Measurements from ENCODE around the gene NCS1.

NCS1 gene

GRCh38 chr9:130172161-130172857, at the start of gene NCS1:
Gene NCS1 (plus strand): TSS chr9:130172404. CDS start chr9:130172664, 260 bp downstream.
- DNase-seq (ENCODE audit: extremely low read depth in 1 of 2, low read depth in 1 of 2) = peak; percentile 26 to 31

DNA sequence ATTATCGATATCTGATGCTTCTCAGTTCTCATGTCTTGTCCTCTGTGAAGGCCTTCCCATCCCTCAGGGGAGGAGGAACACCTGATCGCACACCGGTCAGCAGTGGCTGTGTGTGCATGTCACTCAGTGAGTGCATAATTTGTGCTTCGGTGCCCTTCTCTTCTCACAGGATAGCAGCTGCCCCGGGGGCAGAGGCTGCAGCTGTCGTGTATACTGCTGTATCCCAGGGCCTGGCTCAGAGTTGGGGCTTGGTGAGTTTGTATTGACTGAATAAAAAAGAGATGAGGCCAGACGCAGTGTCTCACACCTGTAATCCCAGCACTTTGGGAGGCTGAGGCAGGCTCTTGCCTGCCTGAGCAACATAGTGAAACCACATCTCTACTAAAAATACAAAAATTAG, 49.7 kb upstream of the NCS1 start:
- no peak for DNase-seq (ENCODE audit: extremely low read depth in 1 of 2, low read depth in 1 of 2)

DNA sequence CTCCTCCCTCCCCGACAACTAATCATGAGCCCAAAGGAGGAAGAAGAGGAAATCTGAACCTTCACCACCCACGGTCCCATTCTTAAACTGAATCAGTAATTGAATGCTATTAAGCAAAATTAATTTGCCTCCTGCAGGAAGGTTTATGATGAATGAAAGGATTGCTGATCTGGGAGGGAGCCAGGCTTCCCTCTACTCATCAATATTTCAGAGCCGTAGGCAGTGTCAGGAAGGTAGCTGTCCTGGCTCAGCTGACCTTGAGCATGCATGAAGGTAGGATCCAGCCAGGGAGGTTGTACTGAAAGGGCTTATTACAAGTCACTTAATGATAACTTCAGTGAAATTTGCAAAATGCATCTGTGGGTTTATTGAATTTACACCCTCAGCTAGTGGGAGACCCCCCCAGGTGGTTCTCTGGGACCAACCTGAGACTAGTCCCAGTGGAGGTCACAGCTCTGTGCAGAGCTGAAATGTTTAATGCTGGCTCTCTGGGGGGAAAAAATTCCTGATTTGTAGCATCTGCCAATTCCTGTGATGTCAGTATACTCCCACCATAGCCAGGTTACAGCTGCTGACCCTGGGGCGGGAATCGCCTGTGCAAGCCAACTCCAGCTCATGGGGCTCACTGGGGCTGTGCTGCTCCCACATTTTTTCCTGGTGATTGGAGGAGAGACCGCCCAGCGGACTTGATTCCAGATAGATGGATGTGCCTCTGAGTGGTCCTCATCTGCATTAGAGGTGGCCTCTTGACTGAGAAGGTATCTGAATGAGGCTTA, 47.9 kb upstream of the NCS1 start:
- DNase-seq (ENCODE audit: extremely low read depth in 1 of 2, low read depth in 1 of 2) = no peak

DNA sequence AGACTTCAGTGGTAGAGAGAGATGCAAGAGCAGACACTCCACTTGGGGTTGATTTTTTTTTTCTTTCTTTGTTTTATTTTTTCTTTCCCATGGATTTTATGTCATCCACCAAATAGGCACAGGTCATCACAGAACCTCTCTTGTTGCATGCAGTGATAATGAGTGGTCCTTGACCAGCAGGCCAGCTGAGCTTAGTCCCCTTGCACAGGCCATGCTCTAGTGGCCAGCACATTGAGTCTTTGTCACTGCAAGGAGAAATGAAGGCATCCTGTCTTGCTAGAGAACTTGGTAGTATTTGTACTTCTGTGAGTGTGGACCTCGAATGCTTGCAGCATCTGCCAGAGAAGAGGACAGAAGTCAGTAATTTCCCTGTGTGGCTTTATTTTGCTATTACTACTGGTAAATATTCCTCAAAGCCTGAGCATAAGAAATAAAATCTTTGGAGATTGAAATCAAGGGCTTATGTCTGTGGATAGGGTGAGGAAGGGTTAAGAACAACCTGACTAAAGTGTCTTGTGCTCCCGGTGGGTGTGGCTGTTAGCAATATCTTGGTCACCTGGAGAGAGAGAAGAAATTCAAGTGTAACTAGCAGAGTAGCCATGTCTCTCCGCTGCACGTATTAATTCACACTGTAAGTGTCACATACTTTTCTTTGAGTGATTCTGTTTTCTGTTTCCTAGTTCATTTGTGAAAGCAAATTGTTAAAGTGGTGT, 45.3 kb upstream of the NCS1 start:
- no peak for DNase-seq (ENCODE audit: extremely low read depth in 1 of 2, low read depth in 1 of 2)

- peak; percentile 39 to 73 for DNase-seq (ENCODE audit: extremely low read depth in 1 of 2, low read depth in 1 of 2)
These were observed 44.0 kb upstream of the NCS1 start for GRCh38 chr9:130128251-130128650.

GRCh38 chr9:130128733-130129431, 43.3 kb upstream of the NCS1 start:
- DNase-seq (ENCODE audit: extremely low read depth in 1 of 2, low read depth in 1 of 2) = peak in 1 of 2 donors; percentile 57

GRCh38 chr9:130129432-130130061, 42.7 kb upstream of the NCS1 start:
- DNase-seq (ENCODE audit: extremely low read depth in 1 of 2, low read depth in 1 of 2) = no peak

DNA sequence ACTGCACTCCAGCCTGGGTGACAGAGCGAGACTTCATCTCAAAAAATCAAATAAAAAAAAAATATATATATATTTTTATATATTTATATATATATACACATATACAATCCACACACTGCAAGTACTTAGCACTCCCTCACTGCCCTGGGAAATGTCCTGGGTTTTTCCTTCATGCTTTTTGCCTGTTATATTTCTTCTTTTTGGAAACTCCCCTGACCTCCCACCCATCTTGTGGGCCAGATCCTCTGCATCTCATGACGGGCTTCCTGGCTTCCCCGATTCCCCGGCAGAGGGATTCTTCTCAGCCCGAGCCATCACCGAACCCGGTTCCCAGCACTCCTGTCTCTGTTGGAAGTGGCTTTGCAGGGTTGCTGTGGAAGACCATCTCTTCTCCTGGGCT, 39.5 kb upstream of the NCS1 start:
- DNase-seq (ENCODE audit: extremely low read depth in 1 of 2, low read depth in 1 of 2) = no peak

DNA sequence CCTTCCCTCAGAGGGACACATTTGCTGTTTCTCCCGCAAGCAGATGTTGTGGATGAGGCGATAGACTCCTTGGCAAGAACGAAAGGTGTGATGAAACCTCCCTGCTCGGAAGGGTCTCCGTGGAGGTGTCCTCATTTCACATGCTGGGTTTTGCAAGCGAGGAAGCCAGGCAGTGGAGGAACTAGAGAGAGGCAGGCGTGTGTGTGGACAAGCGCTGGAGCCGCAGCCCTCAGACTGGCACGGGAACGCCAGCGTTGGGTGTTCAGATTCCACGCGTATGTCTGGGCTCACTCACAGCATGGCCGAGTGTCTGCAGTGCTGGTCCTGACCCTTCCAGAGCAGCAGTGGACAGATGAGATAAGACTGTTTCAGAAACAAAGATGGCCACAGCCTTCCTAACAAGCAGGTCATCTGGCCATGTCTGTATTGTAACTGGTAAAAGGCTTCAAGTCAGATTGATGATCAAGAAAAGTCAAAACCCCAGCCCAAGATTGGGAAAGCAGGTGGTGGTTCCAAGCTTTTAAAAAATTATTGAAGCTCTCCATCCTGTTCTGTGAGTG, 35.0 kb upstream of the NCS1 start:
- DNase-seq (ENCODE audit: extremely low read depth in 1 of 2, low read depth in 1 of 2) = no peak

DNA sequence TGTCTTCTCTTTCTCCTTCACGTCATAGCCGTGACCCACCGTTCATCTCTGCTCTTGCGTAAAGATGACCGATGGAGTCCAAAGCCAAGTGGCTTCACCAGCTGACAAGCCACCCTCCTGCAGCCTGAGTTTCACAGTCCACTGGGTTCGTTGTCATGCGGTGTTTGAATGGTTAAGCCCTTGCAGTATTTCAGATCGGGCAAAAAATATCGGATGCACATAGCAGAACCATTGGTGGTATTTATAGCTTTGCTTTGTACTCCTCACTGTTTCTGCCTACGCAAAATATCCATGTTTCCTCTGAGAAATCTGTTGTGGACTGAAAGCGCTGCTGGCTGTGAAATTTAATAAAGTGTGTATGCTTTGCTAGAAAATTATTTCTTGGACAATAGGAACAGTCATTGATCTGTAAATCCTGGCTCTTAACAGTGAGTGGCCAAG, 34.5 kb upstream of the NCS1 start:
- no peak for DNase-seq (ENCODE audit: extremely low read depth in 1 of 2, low read depth in 1 of 2)

- DNase-seq (ENCODE audit: extremely low read depth in 1 of 2, low read depth in 1 of 2) = no peak
These were observed 34.0 kb upstream of the NCS1 start for GRCh38 chr9:130138171-130138653.

DNA sequence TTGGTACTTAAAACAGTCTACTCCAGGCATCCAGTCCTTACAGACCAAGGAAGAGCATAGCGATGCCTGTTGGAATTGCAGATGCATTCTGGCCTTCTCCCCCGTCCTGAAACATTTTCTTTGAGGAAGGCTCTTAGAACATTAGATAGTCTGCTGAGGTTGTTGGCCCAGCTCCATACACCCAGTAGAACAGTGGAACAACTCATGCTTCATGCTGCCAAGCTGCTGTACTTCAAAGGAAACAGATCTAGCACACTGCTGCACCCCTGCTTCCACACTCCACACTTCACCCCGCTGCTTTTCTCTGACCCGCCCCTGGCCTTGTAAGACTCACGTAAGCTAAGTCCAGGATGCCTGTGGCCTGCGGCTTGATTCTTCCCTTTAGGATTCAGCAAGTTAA, 33.4 kb upstream of the NCS1 start:
- DNase-seq (ENCODE audit: extremely low read depth in 1 of 2, low read depth in 1 of 2) = no peak

DNA sequence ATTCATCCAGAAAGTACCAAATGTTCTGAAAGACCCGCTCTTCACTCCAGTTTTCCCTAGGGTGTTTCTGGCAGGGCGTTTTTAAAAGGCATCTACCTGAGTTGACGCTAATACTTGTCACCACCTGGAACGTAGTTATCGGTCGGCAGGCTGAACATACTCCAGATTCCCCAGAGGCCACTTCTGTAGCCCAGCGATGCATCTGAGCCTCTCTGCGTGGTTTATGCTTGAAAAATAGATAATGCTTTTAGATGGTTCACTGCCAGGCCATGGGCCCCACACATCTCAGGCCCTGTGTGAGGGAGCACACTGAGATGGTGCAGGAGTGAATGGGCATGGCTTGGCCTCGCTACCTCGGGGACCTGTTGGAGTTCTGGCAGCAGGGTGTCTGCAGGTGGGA, 33.0 kb upstream of the NCS1 start:
- no peak for DNase-seq (ENCODE audit: extremely low read depth in 1 of 2, low read depth in 1 of 2)

GRCh38 chr9:130140706-130141105, 31.5 kb upstream of the NCS1 start:
- DNase-seq (ENCODE audit: extremely low read depth in 1 of 2, low read depth in 1 of 2) = peak; percentile 39 to 79

DNA sequence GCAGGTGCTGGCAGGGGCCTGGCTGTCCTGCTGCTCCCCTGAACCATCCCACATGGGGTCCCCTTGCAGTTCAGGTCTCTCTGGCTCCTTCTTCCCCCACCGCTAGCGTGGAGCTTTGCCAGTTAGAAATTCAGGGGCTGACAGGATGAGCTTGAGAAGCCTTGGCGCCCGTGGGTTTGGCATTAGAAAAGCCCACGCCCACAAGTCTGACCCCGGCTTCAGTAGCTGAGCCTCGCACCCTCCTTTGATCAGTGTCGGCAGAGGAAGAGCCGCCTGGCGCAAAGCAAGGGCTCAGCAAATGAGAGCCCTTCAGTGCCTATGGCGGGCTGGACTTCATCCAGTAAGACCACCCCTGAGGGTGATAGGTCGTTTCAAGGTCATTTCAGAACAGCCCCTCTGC, 30.1 kb upstream of the NCS1 start:
- no peak for DNase-seq (ENCODE audit: extremely low read depth in 1 of 2, low read depth in 1 of 2)

DNA sequence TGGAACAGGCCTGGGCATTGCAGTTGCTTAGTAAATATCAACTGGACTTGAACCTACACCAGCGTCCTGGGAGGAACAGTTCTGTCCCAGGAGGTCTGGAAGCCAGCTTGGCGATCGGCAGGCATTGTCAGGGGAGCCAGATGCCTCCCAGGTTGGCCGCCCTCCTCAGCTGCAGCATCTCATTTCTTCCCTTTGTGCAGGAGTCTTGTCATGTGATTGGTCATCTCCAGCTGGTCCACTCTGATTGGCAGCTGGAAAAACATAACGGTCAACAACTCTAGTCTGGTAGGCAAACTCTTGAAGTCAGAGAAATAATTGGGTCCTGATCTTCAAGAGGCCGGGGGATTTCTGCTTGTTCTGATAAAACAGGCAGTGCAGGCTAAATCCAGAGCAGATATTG, 29.6 kb upstream of the NCS1 start:
- DNase-seq (ENCODE audit: extremely low read depth in 1 of 2, low read depth in 1 of 2) = no peak

- no peak for DNase-seq (ENCODE audit: extremely low read depth in 1 of 2, low read depth in 1 of 2)
These were observed 28.8 kb upstream of the NCS1 start for GRCh38 chr9:130143279-130143893.

- DNase-seq (ENCODE audit: extremely low read depth in 1 of 2, low read depth in 1 of 2) = no peak
These were observed 28.2 kb upstream of the NCS1 start for GRCh38 chr9:130143958-130144366.

- no peak for DNase-seq (ENCODE audit: extremely low read depth in 1 of 2, low read depth in 1 of 2)
These were observed 27.5 kb upstream of the NCS1 start for GRCh38 chr9:130144703-130145102.

DNA sequence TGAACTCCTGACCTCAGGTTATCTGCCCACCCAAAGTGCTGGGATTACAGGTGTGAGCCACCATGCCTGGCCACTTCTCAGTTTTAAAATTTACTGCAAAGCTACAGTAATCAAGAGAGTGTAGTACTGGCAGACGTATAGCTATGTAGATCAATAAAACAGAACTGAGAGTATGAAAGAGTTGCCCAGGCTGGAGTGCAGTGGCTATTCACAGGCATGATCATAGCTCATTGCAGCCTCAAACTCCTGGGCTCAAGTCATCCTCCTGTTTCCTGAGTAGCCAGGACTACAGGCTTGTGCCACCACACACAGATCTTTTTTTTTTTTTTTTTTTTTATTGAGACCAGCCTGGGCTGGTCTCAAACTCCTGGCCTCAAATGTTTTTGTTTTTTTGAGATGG, 26.5 kb upstream of the NCS1 start:
- DNase-seq (ENCODE audit: extremely low read depth in 1 of 2, low read depth in 1 of 2) = no peak

All from stimulated activated CD8-positive, alpha-beta memory T cell treated with anti-CD3 and anti-CD28 coated beads, Interleukin-7, amount 100 ng/mL, for 48 hours (primary cell).